GM18861 (cell line): ENCODE measurements around the gene AMZ1.

Experiments used
- ATAC-seq: cut with Tn5 transposase; IDR thresholded peaks from one replicate; pipeline ENCODE4 v1.9.1; 2021; ENCODE audit not compliant: unreplicated experiment

The AMZ1 gene

GRCh38 chr7:2687881-2688318 is at the start of gene AMZ1:
AMZ1 (plus strand) TSS chr7:2688202; CDS start chr7:2700452, 12,250 bp downstream.
- no peak for ATAC-seq

GRCh38 chr7:2638224-2638991 is 49.6 kb upstream of the AMZ1 start:
- no peak for ATAC-seq

DNA sequence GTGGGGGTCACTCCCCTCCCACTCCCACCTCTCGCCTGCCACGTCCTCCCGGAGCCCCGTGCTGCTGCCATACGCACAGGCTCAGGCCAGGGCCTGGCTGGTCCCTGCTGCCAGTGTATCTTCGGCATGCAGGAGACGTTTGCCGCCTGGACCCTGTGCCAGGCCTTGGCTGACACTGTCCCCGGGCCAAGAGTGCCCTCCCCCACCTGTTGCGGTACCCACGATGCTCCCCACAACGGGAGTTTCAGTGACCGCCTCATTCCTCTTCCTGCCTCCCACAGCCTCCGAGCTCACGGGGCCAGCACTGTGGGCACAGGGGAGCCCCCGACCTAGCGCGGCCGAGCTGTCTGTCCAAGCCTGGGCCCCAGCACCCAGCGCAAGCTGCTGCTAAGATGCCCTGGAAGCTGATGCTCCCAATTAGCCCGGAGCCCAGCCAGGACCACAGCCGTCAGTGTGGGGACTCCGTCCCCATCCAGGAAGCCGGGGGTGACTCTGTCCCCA is 48.8 kb upstream of the AMZ1 start:
- ATAC-seq: no peak

DNA sequence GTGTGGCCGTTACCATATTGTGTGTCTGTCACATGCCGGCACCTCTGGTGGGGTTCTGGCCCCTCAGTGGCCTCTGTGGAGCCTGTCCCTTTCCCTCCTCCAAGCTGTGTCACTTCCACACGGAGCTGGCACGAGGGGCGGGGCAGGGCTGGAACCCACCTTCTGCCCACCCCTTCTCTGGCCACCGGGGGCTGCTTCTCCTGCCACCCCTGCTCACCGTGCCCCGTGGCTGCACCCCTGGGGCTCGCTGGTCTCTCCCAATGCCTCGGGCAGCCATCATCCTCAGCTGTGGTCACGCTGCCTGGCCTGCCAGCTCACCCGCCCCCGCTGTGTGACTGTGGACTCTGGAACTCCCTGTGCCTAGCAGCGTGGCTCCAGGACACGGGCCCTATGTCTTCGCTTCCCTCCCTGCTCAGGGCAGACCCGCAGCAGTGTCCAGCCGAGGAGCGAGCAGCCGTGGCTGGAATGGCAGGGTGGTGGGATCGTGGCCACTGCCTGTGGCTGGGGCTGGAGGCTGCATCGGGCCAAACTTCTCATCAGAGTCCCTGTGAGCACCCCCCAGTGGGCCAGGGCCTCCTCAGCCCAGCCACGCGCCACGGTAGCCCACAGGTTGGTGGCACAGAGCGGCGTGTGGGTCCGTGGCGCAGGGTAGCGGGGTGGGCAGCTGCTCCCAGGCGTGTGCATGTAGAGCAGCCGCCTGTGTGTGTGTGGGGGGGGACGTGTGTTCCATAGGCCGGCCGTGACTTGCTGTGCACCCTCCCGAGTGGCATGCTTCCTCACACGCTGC is 48.1 kb upstream of the AMZ1 start:
- ATAC-seq: no peak

GRCh38 chr7:2640482-2640830 is 47.5 kb upstream of the AMZ1 start:
- no peak for ATAC-seq

DNA sequence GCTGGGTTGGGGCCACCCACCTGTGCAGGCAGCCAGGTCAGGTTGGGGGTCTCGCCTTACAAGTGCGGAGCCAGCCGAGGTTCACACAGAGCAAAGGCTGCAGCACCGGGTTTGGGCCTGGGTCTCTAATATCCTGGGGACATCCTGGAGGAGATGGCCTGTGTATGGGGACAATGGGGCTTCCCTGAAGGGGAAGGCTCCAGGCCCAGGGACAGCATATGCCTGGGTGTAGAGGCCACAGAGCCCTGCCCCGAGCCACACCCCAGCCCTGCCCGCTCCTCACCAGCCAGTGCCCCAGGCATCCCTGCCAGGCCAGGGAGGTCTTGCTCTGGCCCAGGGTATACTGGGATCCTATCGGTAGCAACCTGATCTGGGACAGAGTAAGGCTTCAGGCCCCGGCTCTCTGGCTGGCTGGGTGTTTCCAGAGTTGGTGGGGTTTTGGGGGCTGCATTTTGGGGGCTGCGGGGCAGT is 47.1 kb upstream of the AMZ1 start:
- no peak for ATAC-seq

GRCh38 chr7:2641406-2642393 is 46.3 kb upstream of the AMZ1 start:
- no peak for ATAC-seq

DNA sequence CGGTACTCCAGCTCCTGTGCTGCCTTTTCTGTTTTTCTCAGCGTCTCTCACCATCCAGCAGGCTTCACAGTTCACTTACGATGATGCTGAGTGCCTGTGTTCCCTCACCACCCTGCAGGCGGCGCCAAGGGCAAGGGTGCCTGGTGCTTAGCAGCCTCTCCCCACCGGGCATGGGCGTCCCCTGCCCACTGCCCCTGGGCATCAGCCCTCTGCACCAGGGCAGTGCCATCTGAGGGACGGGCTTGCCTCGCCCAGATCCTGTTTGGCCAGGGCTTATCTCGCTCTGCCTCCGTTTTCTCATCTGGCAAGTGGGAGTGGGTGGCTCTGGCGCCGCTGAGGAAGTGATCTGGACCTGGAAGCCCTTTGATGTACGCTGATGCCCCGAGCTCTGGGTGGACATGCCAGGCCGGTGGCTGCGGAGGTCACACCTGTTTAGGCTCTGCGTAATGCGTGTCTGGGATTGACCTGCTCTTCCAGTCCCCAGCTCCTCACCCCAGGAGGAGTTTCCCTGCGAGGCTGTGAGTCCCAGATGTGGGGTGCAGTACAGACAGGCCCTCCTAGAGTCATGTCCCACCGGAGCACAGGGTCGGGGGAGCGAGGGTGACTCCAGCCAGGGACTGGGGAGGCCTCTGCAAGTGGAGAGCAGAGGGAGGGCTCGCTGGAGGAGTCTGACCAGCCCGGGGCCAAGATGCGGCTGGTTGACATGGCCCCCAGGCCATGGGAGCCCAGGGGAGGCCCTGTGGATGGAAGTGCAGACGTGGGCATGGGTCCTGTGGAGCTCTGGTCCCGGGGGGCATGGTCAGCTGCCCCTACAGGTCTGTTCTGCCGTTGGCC is 44.4 kb upstream of the AMZ1 start:
- no peak for ATAC-seq

GRCh38 chr7:2644220-2644561 is 43.8 kb upstream of the AMZ1 start:
- no peak for ATAC-seq

- ATAC-seq: peak; percentile 18
These were observed 43.3 kb upstream of the AMZ1 start for GRCh38 chr7:2644562-2645273.

DNA sequence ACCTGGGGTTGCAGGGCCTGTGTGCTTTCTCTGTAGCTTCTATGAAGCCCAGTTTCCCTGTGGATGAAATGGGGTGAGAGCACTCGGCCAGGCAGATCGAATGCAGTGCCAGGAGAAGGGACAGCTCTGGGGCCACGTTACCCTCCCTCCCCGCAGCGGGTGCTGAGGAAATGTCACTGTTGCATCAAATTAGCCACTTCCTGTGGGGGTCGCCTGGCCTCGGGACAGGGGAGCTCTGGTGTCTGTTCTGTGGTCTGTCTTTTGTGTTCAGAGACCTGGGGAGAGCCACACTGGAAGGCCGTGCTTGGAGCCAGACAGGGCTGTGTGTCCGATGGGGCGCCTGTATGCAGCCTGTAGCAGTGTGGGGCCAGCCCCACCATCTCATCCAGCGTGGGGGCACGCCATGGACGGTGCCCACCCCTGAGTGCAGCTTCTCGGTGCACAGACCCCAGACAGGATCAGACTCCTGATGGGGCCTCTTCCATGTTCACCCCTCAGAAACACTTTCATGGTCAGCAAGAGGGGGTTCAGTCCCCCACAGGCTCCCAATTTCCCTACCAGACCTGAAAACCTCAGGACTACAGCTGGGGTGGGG is 42.6 kb upstream of the AMZ1 start:
- ATAC-seq: peak; percentile 59

DNA sequence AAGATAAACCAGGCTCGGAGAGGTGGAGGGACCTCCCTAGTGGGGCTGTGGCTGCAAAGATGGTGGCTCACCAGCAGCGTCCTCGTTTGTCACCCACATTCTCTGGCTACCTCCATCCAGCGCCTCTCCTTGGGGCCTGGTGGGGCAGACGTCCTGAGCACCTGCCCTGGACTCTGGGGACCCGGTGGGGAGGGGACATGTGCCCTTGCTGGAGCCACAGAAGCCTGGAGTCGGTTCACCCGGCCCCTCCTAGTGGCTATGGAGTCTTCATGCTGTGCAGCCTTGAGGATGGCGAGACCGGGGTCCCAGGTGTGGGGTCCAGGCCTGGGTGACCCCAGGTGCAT is 41.7 kb upstream of the AMZ1 start:
- no peak for ATAC-seq

- no peak for ATAC-seq
These were observed 41.1 kb upstream of the AMZ1 start for GRCh38 chr7:2646680-2647571.

DNA sequence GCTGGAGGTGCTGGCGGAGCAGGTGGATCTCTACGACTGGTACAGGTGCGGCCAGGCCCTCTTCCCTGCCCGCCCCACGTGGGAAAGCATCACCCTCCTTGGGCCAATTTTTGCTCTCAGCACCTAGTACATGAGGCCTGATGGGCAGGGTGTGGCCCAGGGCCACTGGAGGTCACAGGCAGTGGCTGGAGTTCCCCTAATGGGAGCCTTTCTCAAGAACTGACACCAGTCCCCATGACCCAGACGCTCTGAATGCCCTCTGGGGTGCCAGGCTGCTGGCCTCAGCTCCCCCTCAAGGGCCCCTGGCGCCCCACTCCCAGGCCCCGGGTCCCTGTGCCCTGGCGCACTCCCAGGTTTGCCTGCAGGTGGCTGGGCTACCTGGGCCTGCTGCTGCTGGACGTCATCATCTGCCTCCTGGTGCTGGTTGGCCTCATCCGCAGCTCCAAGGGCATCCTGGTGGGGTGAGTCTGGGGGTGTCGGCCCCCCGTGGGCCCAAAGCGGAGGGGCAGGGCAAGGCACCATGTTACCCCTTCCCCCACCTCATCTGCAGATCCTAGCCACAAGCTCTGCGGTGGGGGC is 40.3 kb upstream of the AMZ1 start:
- no peak for ATAC-seq

GRCh38 chr7:2649139-2649838 is 38.7 kb upstream of the AMZ1 start:
- no peak for ATAC-seq

- no peak for ATAC-seq
These were observed 38.0 kb upstream of the AMZ1 start for GRCh38 chr7:2649991-2650390.

DNA sequence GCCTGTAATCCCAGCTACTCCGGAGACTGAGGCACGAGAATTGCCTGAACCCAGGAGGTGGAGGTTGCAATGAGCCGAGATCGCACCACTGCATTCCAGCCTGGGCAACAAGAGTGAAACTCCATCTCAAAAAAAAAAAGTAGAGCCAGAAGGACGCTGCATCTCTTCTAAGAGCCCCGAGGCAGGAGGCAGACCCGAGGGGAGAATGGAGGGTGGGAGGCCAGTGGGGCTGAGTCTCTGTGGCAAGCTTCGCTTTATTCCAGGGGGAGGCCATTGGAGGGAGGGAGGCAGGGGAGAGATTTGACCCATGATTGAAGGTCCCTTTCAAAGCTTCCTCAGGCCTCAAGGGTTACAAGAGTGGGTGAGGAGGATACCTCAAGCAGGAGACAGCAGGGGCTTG is 37.6 kb upstream of the AMZ1 start:
- no peak for ATAC-seq
